ENCODE measurements around the gene DHRS13.
A peak's percentile ranks its signal among the peaks of the same experiment; 100 is the strongest.

Gene DHRS13

GRCh38 chr17:28902819-28903545, at the start of gene DHRS13:
TSS of gene DHRS13 (minus strand) at chr17:28903079. CDS start at chr17:28902944, 135 bp downstream.
- H3K4me1 Mint-ChIP-seq, result peaks cover 55 to 84% of the 10 kb centered on the region in 2 donors
- no peaks in the 10 kb centered on the region for H3K27me3 Mint-ChIP-seq
- H3K36me3 Mint-ChIP-seq, result peaks cover 42 to 59% of the 10 kb centered on the region in 2 donors
- no peaks in the 10 kb centered on the region for H3K9me3 Mint-ChIP-seq
- H3K27ac Mint-ChIP-seq, result peak within 1 kb of the TSS; percentile 84
- H3K4me3 Mint-ChIP-seq, result peak within 1 kb of the TSS; percentile 84 to 91
- peak; percentile 90 to 92 for ATAC-seq (replicated peaks)
- peak; percentile 92 for DNase-seq

- peaks cover 25 to 32% of the 10 kb centered on the region in 2 donors for H3K36me3 Mint-ChIP-seq
- H3K9me3 Mint-ChIP-seq, result no peaks in the 10 kb centered on the region
- peaks cover 10 to 11% of the 10 kb centered on the region in 2 donors for H3K4me1 Mint-ChIP-seq
- no peaks in the 10 kb centered on the region for H3K27me3 Mint-ChIP-seq
- no peak overlapping the region for H3K27ac Mint-ChIP-seq
- DNase-seq (peak; percentile 96), ATAC-seq (replicated peaks) (peak; percentile 71 to 76)
- H3K4me3 Mint-ChIP-seq, result no peak overlapping the region
These were observed 49.4 kb upstream of the DHRS13 start for GRCh38 chr17:28951991-28952975.

GRCh38 chr17:28951428-28951990, 48.6 kb upstream of the DHRS13 start, which contains the start of gene PHF12:
TSS of gene PHF12 (minus strand) at chr17:28951518. CDS start at chr17:28950960, 558 bp downstream.
- no peaks in the 10 kb centered on the region for H3K9me3 Mint-ChIP-seq
- ATAC-seq (replicated peaks) (peak; percentile 68 to 71), DNase-seq (peak; percentile 100)
- peak within 1 kb of the TSS; percentile 98 for H3K27ac Mint-ChIP-seq
- peak within 1 kb of the TSS; percentile 96 to 98 for H3K4me3 Mint-ChIP-seq
- H3K27me3 Mint-ChIP-seq, result no peaks in the 10 kb centered on the region
- peaks cover 25 to 30% of the 10 kb centered on the region in 2 donors for H3K36me3 Mint-ChIP-seq
- peaks cover 11 to 15% of the 10 kb centered on the region in 2 donors for H3K4me1 Mint-ChIP-seq

- Mint-ChIP-seq H3K27me3 (no peaks in the 10 kb centered on the region), H3K27ac (peak overlapping the region; percentile 98), H3K4me3 (peak overlapping the region; percentile 96 to 98), H3K9me3 (no peaks in the 10 kb centered on the region), H3K36me3 (peaks cover 25 to 34% of the 10 kb centered on the region in 2 donors), H3K4me1 (peaks cover 16 to 21% of the 10 kb centered on the region in 2 donors)
- no peak for DNase-seq
- ATAC-seq (replicated peaks), result peak in 1 of 2 donors; percentile 5
These were observed 48.0 kb upstream of the DHRS13 start for GRCh38 chr17:28950752-28951427.

- Mint-ChIP-seq H3K27ac (peak overlapping the region; percentile 98), H3K9me3 (no peaks in the 10 kb centered on the region), H3K4me3 (peak overlapping the region; percentile 96 to 98), H3K36me3 (peaks cover 27 to 40% of the 10 kb centered on the region in 2 donors), H3K27me3 (no peaks in the 10 kb centered on the region), H3K4me1 (peaks cover 19 to 28% of the 10 kb centered on the region in 2 donors)
- peak; percentile 1 for ATAC-seq (replicated peaks)
- DNase-seq, result peak; percentile 56
These were observed 47.3 kb upstream of the DHRS13 start for GRCh38 chr17:28950017-28950751.

GRCh38 chr17:28949185-28950016, 46.5 kb upstream of the DHRS13 start:
- Mint-ChIP-seq H3K4me3 (peak overlapping the region; percentile 96 to 98), H3K36me3 (peaks cover 29 to 43% of the 10 kb centered on the region in 2 donors), H3K27ac (peak overlapping the region; percentile 98), H3K4me1 (peaks cover 22 to 36% of the 10 kb centered on the region in 2 donors), H3K9me3 (no peaks in the 10 kb centered on the region), H3K27me3 (no peaks in the 10 kb centered on the region)
- DNase-seq (peak; percentile 78), ATAC-seq (replicated peaks) (peak; percentile 33 to 40)

GRCh38 chr17:28948873-28949184, 46.0 kb upstream of the DHRS13 start:
- Mint-ChIP-seq H3K4me1 (peaks cover 24 to 41% of the 10 kb centered on the region in 2 donors), H3K4me3 (peak overlapping the region; percentile 96 to 98), H3K27ac (peak overlapping the region; percentile 93), H3K27me3 (no peaks in the 10 kb centered on the region), H3K9me3 (no peaks in the 10 kb centered on the region), H3K36me3 (peaks cover 32 to 47% of the 10 kb centered on the region in 2 donors)
- ATAC-seq (replicated peaks) (no peak), DNase-seq (no peak)

- Mint-ChIP-seq H3K27me3 (no peaks in the 10 kb centered on the region), H3K4me3 (peak overlapping the region; percentile 96 to 98), H3K36me3 (peaks cover 34 to 52% of the 10 kb centered on the region in 2 donors), H3K9me3 (no peaks in the 10 kb centered on the region), H3K4me1 (peaks cover 26 to 46% of the 10 kb centered on the region in 2 donors), H3K27ac (peak overlapping the region; percentile 93)
- DNase-seq (no peak), ATAC-seq (replicated peaks) (no peak)
These were observed 45.5 kb upstream of the DHRS13 start for GRCh38 chr17:28948342-28948741.

- H3K9me3 Mint-ChIP-seq, result no peaks in the 10 kb centered on the region
- H3K27ac Mint-ChIP-seq, result peak overlapping the region; percentile 32
- ATAC-seq (replicated peaks) (no peak), DNase-seq (no peak)
- no peaks in the 10 kb centered on the region for H3K27me3 Mint-ChIP-seq
- peak overlapping the region; percentile 96 to 98 for H3K4me3 Mint-ChIP-seq
- peaks cover 36 to 58% of the 10 kb centered on the region in 2 donors for H3K36me3 Mint-ChIP-seq
- peaks cover 26 to 51% of the 10 kb centered on the region in 2 donors for H3K4me1 Mint-ChIP-seq
These were observed 44.8 kb upstream of the DHRS13 start for GRCh38 chr17:28947639-28948038.

GRCh38 chr17:28946239-28946638, 43.4 kb upstream of the DHRS13 start:
- Mint-ChIP-seq H3K27ac (peak overlapping the region; percentile 42), H3K27me3 (no peaks in the 10 kb centered on the region), H3K36me3 (peaks cover 41 to 64% of the 10 kb centered on the region in 2 donors), H3K4me1 (peaks cover 31 to 64% of the 10 kb centered on the region in 2 donors), H3K9me3 (no peaks in the 10 kb centered on the region), H3K4me3 (no peak overlapping the region)
- DNase-seq, result no peak
- no peak for ATAC-seq (replicated peaks)

- no peaks in the 10 kb centered on the region for H3K9me3 Mint-ChIP-seq
- H3K27ac Mint-ChIP-seq, result peak overlapping the region; percentile 9
- no peak for DNase-seq
- ATAC-seq (replicated peaks), result no peak
- H3K36me3 Mint-ChIP-seq, result peaks cover 37 to 59% of the 10 kb centered on the region in 2 donors
- H3K27me3 Mint-ChIP-seq, result no peaks in the 10 kb centered on the region
- H3K4me3 Mint-ChIP-seq, result peak overlapping the region; percentile 26 to 35
- peaks cover 35 to 75% of the 10 kb centered on the region in 2 donors for H3K4me1 Mint-ChIP-seq
These were observed 42.2 kb upstream of the DHRS13 start for GRCh38 chr17:28944862-28945741.

- no peak overlapping the region for H3K27ac Mint-ChIP-seq
These were observed 41.5 kb upstream of the DHRS13 start for GRCh38 chr17:28944343-28944742.

More at GRCh38 chr17:28944343-28944742, 41.5 kb upstream of the DHRS13 start:
- DNase-seq (no peak), ATAC-seq (replicated peaks) (no peak)
- Mint-ChIP-seq H3K36me3 (peaks cover 40 to 59% of the 10 kb centered on the region in 2 donors), H3K27me3 (no peaks in the 10 kb centered on the region), H3K4me1 (peaks cover 37 to 83% of the 10 kb centered on the region in 2 donors), H3K9me3 (no peaks in the 10 kb centered on the region), H3K4me3 (no peak overlapping the region)
